T-helper 1 cell treated with Interleukin-12 subunit alpha and Interleukin-12 subunit beta and Interleukin-4 antibody, amounts not matched to agents 30 μg/mL and 1 μg/mL, for 36 hours (primary cell): ENCODE measurements around the gene IL25.

ENCODE experiments used
- H3K27ac Mint-ChIP-seq: one replicate; pipeline ENCODE4 v1.8.0; 2021; ENCODE audit warnings: mild to moderate bottlenecking, mixed read lengths
- H3K27me3 Mint-ChIP-seq: one replicate; pipeline ENCODE4 v1.8.0; 2021; ENCODE audit warnings: low read depth, mixed read lengths
- H3K36me3 Mint-ChIP-seq: one replicate; pipeline ENCODE4 v1.8.0; 2021; ENCODE audit warnings: low read depth, mixed read lengths
- H3K4me1 Mint-ChIP-seq: one replicate; pipeline ENCODE4 v1.8.0; 2021; ENCODE audit warnings: low read depth, mixed read lengths
- H3K4me3 Mint-ChIP-seq: one replicate; pipeline ENCODE4 v1.8.0; 2021; ENCODE audit warnings: mild to moderate bottlenecking, moderate library complexity, mixed read lengths
- H3K9me3 Mint-ChIP-seq: one replicate; pipeline ENCODE4 v1.8.0; 2021; ENCODE audit warnings: mixed read lengths

IL25 gene

DNA sequence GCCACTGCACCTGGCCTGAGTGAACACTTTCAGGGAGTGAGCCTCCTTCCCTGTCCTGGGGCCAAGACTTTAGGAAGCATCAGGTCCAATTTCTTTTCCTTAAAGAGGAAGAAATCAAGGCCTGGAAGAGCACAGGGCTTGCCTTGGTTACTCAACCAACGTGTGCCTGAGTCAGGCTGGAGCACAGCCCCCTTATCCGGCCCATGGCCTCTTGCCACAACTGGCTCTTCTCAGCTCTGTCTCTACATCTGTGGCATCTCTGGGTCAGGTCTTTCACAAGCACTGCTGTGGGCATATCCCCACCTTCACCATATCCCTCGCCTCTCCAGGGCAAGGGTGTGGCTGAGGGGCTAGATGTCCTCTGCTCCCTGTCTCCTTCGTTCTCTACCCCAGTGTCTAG is 28.7 kb downstream of the IL25 start:
- no peaks in the 10 kb centered on the region for H3K4me1 Mint-ChIP-seq
- no peaks in the 10 kb centered on the region for H3K9me3 Mint-ChIP-seq
- H3K27ac Mint-ChIP-seq: no peak overlapping the region
- no peak overlapping the region for H3K4me3 Mint-ChIP-seq
- H3K27me3 Mint-ChIP-seq: peaks cover 4% of the 10 kb centered on the region
- H3K36me3 Mint-ChIP-seq: no peaks in the 10 kb centered on the region

DNA sequence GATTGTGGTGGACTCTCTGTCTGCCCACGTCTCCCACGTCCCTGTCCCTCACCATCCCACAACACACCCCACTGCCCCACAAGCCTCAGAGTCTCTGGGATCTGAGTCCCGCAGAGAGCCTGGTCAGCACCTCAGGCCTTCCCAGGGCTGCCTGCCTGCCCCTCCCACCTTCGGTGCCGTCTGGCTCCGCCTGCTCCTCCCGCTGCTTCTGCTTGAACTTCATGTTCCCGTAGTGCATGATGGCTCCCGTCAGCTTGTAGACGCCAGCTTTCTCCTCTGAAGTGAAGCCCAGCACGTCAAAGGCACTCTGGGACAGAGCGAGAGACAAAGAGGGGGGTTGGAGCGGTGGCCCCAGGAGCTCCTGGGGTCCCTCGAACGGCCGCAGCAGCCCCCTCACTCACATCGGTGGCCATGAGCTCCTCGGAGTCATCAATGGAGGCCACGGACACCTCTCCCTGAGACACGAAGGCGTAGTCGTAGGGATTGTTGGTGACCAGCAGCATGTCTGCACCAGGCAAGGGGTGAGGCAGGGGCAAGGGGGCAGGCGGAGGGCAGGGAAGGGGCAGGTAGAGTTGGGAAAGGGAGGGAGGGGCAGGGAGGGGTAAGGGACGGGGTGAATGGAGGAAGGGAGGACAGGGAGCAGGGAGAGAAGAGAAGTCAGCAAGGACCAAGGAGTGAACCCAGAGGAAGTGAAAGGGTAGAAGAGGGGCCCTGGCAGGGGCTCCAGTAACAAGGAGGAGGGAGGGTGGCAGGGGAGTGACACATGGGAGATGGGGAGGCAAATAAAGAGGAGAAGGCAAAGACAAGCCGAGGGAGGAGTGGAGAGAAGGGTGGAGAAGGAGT is 29.9 kb downstream of the IL25 start:
- Mint-ChIP-seq H3K27me3 (peaks cover 4% of the 10 kb centered on the region), H3K36me3 (no peaks in the 10 kb centered on the region), H3K27ac (no peak overlapping the region), H3K4me3 (no peak overlapping the region), H3K9me3 (no peaks in the 10 kb centered on the region), H3K4me1 (no peaks in the 10 kb centered on the region)

DNA sequence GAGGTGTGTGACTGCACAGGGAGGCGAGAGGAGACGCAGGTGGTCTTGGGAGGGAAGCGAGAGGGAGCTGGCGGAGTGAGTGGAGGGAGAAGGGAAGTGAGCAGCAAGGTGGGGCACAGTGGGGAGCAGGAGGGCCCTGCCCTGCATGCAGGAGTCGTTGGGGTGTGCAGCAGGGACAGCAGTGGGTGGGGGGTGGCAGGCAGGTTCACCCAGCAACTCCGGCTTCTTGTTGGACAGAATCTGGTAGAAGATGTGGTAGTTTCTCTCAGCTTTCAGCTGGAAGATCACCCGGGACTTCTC is 30.5 kb downstream of the IL25 start:
- Mint-ChIP-seq H3K27me3 (peaks cover 4% of the 10 kb centered on the region), H3K36me3 (no peaks in the 10 kb centered on the region), H3K27ac (no peak overlapping the region), H3K9me3 (no peaks in the 10 kb centered on the region), H3K4me1 (no peaks in the 10 kb centered on the region), H3K4me3 (no peak overlapping the region)

DNA sequence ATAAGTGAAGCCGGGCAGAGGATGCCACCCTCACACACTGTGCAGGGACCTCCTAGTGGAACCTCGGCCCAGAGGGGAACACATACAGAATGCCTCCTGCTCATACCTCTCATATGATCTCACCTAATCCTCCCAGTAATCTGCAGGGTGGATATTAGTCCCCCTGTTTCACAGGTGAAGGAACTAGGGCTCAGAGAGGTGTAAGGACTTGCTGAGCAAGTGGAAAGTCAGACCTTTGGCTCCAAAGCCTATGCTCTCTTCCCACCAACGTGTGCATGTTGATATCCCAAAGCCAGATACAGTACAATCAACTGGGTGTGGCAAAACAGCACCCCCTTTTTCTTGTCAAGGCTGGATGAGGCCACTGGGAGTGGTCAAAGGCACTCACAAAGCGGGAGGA is 31.3 kb downstream of the IL25 start:
- Mint-ChIP-seq H3K9me3 (no peaks in the 10 kb centered on the region), H3K4me1 (peaks cover 2% of the 10 kb centered on the region), H3K4me3 (no peak overlapping the region), H3K27ac (no peak overlapping the region), H3K27me3 (peaks cover 4% of the 10 kb centered on the region), H3K36me3 (no peaks in the 10 kb centered on the region)

DNA sequence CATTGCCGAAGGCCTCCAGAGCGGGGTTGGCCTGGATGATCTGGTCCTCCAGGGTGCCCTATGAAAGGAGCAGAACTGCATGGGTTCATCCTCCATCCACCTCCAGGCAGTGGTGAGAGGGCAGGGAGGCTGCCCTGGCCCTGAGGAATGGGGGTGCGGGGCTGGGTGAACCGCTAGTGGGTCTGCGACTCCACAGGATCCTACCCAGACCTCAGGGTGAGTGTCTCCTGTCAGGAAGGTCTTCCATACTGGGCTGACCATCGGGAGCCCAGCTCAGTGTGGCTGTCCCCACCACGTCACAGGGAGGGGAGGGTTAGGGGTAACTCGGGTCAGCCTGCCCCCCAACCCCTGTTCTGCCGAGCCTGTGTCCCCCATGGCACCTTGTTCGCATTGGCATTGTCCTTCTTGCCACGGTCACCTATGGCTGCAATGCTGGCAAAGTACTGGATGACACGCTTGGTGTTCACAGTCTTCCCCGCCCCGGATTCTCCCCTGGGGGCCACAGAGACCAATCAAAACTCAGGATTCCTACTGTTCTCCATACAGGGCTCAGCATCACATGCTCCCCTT is 31.8 kb downstream of the IL25 start:
- H3K27me3 Mint-ChIP-seq: peaks cover 4% of the 10 kb centered on the region
- H3K4me1 Mint-ChIP-seq: peaks cover 5% of the 10 kb centered on the region
- no peak overlapping the region for H3K27ac Mint-ChIP-seq
- no peak overlapping the region for H3K4me3 Mint-ChIP-seq
- H3K9me3 Mint-ChIP-seq: no peaks in the 10 kb centered on the region
- no peaks in the 10 kb centered on the region for H3K36me3 Mint-ChIP-seq

DNA sequence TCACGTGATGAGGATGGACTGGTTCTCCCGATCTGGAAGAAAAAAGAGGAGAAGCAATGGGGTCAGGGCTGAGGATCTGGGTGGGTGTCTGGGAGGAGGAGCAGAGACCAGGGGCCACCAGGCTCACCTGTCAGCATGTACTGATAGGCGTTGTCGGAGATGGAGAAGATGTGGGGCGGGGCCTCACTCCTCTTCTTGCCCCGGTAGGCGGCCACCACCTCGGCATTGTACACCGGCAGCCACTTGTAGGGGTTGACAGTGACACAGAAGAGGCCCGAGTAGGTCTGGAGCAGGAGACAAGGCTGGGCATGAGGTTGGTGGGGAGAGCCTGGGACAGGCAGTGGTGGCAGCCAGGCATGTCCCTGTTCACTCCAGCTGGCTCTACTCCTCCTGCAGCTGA is 32.5 kb downstream of the IL25 start:
- H3K4me1 Mint-ChIP-seq: peaks cover 6% of the 10 kb centered on the region
- H3K27me3 Mint-ChIP-seq: peaks cover 4% of the 10 kb centered on the region
- H3K36me3 Mint-ChIP-seq: no peaks in the 10 kb centered on the region
- no peak overlapping the region for H3K4me3 Mint-ChIP-seq
- H3K9me3 Mint-ChIP-seq: no peaks in the 10 kb centered on the region
- H3K27ac Mint-ChIP-seq: no peak overlapping the region

DNA sequence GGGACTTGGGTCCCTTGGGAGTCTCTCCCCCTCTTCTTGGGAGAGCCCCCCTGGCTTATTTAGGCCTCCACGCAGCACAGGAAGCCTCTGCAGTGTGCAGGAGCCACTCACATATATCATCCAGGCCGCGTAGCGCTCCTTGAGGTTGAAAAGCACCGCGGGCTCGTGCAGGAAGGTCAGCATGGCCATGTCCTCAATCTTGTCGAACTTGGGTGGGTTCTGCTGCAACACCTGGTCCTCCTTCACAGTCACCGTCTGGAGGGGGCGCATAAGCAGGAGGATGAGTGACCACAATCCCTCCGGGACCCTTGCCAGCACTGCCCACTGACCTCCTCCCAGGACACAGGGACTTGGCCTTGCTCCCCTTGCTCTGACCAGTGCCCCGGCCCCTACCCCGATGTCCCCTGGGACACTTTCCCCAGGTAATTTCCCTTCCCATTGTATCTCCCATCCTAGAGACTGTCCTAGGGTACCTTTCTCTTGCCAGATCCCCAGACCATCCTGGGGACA is 33.0 kb downstream of the IL25 start:
- no peak overlapping the region for H3K4me3 Mint-ChIP-seq
- H3K27me3 Mint-ChIP-seq: peaks cover 4% of the 10 kb centered on the region
- H3K27ac Mint-ChIP-seq: no peak overlapping the region
- H3K9me3 Mint-ChIP-seq: no peaks in the 10 kb centered on the region
- peaks cover 6% of the 10 kb centered on the region for H3K4me1 Mint-ChIP-seq
- no peaks in the 10 kb centered on the region for H3K36me3 Mint-ChIP-seq

DNA sequence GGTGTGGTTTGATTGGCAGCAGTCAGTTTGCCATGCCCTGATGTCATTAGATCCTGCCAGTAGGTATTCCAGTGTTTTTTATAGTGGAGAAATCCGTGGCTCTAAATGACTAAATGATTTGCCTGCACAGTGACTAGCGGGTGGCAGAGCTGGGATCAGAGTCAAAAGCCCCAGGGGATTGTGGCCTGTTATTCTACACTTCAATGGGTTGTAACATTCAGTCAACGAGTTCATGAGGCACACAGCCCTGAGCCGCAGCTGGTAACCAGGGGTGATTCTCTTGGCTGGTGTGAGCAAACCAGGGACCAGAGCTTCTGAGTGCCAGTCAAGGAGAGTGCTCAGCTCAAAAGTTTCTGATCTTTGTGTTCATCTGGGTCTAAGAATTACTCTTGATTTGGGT is 33.6 kb downstream of the IL25 start:
- H3K36me3 Mint-ChIP-seq: no peaks in the 10 kb centered on the region
- H3K27me3 Mint-ChIP-seq: peaks cover 4% of the 10 kb centered on the region
- no peak overlapping the region for H3K4me3 Mint-ChIP-seq
- H3K9me3 Mint-ChIP-seq: no peaks in the 10 kb centered on the region
- peaks cover 6% of the 10 kb centered on the region for H3K4me1 Mint-ChIP-seq
- no peak overlapping the region for H3K27ac Mint-ChIP-seq

DNA sequence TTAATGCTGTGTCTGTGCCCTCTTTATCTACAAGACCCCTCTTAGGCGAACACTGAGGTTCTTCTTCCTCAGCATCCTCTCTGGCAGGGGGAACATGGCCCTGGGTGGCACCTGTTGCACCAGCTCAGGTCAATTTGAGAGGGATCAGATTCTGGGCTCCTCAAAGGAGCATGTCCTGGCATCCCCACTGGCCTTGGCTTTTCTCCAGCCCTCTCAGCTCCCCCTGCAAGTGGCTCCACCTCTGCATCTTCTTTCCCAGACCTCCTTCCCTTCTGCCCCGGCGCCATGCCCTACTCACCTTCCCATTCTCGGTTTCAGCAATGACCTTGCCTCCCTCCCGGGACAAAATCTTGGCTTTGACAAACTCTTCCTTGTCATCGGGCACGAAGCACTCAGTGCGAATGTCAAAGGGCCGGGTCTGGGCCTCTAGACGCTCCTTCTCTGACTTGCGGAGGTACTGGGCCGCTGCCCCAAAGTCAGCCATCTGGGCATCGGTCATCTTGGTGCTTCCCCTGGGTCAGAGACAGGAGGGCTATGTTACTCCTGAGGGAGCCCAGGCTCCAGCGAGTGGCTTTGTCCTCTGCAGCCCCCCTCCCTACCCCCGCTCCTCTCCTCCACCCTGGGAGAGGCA is 34.2 kb downstream of the IL25 start:
- no peaks in the 10 kb centered on the region for H3K9me3 Mint-ChIP-seq
- no peak overlapping the region for H3K27ac Mint-ChIP-seq
- no peaks in the 10 kb centered on the region for H3K27me3 Mint-ChIP-seq
- H3K4me1 Mint-ChIP-seq: peaks cover 6% of the 10 kb centered on the region
- H3K4me3 Mint-ChIP-seq: no peak overlapping the region
- H3K36me3 Mint-ChIP-seq: no peaks in the 10 kb centered on the region

DNA sequence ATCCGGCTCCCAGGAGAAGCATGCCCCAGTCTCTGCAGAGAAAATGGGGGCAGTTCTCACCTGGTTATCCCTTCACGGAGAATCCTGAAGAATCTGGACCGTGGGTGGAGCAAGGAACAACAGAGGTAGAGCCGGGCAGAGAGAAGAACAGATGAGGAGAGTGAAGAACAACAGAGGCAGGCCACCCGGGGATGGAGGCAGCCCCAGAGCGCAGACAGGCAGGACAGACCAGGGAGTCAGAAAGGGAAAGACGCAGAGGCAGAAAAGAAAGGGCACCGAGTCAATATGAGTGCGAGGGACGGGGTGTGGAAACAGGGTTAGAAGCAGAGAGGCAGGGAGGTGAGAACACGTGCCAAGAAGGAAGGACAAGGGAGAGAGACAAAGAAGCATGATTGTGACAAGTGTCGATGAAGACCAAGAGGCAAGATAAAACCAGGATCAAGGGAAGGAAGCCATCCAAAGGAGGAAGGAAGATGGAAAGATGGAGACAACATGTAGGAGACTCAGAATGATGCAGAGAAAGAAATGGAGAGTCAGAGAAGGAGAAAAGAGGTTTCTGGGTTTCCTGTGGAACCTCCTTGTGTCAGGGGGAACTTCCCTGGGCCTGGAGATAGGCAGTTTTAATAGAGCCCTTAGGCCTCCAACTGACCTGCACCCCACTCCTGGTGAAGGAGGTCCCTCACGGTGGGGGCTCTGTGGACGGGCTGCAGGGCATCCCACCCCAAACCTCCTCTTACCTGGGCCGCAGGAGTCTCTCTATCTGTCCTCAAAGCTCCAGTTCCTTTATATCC is 35.1 kb downstream of the IL25 start, which contains the start of gene MYH6:
Gene MYH6 (minus strand): TSS at position 758 of the 791 bp plus-strand sequence. CDS start 1,050 bp downstream, outside the sequence.
- H3K36me3 Mint-ChIP-seq: no peaks in the 10 kb centered on the region
- no peaks in the 10 kb centered on the region for H3K27me3 Mint-ChIP-seq
- H3K9me3 Mint-ChIP-seq: no peaks in the 10 kb centered on the region
- H3K4me1 Mint-ChIP-seq: peaks cover 6% of the 10 kb centered on the region
- no peak within 1 kb of the TSS for H3K4me3 Mint-ChIP-seq
- no peak within 1 kb of the TSS for H3K27ac Mint-ChIP-seq

DNA sequence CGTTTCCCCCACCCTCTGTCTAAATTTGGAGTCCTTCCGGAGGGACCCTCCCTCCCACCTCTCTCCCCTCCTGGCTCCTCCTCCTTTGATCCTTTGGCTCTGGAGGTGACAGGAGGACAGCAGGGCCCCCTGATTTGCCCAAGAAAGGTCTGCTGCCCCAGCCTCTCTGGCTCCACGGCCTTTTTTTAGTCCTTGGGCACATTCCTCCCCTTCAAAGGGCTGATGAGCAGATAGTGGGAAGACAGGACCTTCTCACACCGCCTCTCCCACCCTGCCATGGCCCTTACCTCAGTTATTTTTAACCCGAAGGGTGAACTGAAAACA is 35.7 kb downstream of the IL25 start:
- no peaks in the 10 kb centered on the region for H3K36me3 Mint-ChIP-seq
- H3K9me3 Mint-ChIP-seq: no peaks in the 10 kb centered on the region
- H3K4me1 Mint-ChIP-seq: peaks cover 6% of the 10 kb centered on the region
- H3K27ac Mint-ChIP-seq: no peak overlapping the region
- no peak overlapping the region for H3K4me3 Mint-ChIP-seq
- H3K27me3 Mint-ChIP-seq: no peaks in the 10 kb centered on the region

DNA sequence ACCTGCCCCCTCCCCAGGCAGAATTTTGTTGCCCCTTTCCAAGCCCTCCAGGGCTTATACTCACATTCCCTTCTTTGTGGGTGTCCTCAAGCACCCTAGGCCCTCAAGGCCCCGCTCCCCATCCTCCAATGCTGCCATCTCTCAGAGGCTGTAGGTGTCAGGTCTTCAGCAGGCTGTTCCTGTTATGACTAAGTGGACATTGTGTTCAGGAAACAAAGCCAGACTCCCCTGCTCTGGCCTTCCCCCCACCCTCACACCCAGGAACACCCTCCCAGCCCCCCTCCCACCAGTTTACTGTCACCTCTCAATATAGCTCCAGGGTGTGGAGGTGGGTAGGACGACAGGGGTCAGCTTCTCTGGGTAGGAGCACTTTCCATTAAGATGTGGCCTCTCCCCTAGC is 36.9 kb downstream of the IL25 start:
- Mint-ChIP-seq H3K36me3 (no peaks in the 10 kb centered on the region), H3K27me3 (no peaks in the 10 kb centered on the region), H3K27ac (peak overlapping the region; percentile 39), H3K9me3 (no peaks in the 10 kb centered on the region), H3K4me1 (peaks cover 6% of the 10 kb centered on the region), H3K4me3 (no peak overlapping the region)

DNA sequence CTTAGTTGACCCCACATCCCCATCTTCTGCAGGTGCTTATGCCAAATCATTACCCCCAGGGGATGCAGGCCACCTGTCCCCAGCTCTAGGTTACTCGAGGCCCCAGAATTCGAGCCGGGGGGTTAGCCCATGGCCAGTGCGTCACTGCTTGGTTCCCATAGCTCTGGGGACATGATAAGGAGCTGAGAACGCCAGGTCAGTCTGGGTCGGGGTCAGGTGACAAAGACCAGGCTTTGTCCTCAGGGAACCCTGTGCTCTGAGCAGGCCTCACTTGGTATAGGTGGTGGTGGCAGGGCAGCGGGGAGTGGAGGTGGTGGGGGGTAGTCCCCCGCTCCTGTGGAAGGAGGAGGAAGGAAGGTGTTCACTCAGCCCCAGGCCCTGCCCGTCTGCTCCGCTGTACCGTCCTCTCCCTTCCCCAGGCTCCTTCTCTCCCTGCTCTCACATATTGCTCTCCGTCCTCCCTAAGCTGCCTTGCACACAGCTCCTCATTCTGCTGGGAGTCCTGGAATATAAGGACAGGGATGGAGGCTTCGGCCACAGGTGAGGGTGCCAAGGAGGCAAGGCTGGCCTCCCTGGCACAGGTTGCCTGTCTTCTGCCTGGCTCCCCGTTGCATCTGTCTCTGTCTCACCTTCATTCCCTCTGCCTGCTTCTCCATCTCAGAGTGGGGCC is 37.5 kb downstream of the IL25 start:
- Mint-ChIP-seq H3K4me1 (peaks cover 6% of the 10 kb centered on the region), H3K27ac (no peak overlapping the region), H3K9me3 (no peaks in the 10 kb centered on the region), H3K27me3 (no peaks in the 10 kb centered on the region), H3K4me3 (no peak overlapping the region), H3K36me3 (no peaks in the 10 kb centered on the region)
